Measurements from ENCODE around the gene SGMS1.

The SGMS1 gene

DNA sequence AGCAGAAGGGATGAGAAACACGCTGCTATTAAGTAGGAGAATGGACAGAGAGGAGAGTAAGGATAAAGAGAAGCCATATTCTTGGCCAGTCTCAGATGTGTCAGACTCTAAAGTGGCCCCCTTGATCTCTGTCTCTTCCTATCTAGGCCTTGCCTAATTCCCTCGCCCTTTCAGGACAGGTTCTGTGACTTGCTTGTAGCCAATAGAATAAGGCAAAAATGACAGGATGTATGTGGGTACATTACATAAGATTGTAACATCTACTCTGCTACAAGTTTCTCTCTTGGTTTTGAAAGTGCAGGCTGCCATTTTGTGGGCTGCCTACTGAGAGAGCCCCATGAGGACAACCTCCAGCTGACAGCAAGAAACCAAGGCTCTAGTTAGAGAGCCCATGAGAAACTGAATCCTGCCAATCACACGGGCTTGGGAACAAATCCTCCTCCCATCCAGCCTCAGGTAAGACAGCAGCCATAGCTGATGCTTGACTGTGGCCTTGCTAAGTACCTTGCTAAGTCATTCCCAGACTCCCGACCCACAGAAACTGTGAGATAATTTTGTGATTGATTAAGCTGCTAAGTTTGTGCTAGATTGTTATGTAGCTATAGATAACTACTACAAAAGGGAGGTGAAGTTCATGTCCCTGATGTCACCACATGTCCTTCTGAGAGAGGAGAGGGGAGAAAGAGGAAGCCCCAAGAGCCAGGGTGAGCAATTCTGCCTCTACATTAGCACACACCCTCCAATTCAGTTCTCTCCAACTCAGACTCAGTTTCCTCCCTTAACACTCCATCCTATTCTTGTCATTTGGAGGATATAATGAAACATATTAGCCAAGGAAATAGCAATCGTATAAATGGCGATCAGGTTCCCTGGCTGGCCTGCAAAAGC is 185.5 kb downstream of the SGMS1 start:
- TF ChIP-seq ESRRG (CRISPR knock-in tag; IDR thresholded peaks at IDR 0.05) (no peak), ZNF70 (CRISPR knock-in tag; IDR thresholded peaks at IDR 0.05) (no peak), GLIS3 (CRISPR knock-in tag; IDR thresholded peaks at IDR 0.05) (no peak), SNAI2 (CRISPR knock-in tag; IDR thresholded peaks at IDR 0.05) (no peak), PPARA (CRISPR knock-in tag; IDR thresholded peaks at IDR 0.05; ENCODE audit: borderline replicate concordance) (no peak), ZNF565 (CRISPR knock-in tag; conservative IDR thresholded peaks at IDR 0.05; ENCODE audit: low read depth) (no peak), TOX (CRISPR knock-in tag; IDR thresholded peaks at IDR 0.05; ENCODE audit: borderline replicate concordance) (no peak), ISL1 (CRISPR knock-in tag; IDR thresholded peaks at IDR 0.05) (no peak)
- TF ChIP-seq, protein P1, sequence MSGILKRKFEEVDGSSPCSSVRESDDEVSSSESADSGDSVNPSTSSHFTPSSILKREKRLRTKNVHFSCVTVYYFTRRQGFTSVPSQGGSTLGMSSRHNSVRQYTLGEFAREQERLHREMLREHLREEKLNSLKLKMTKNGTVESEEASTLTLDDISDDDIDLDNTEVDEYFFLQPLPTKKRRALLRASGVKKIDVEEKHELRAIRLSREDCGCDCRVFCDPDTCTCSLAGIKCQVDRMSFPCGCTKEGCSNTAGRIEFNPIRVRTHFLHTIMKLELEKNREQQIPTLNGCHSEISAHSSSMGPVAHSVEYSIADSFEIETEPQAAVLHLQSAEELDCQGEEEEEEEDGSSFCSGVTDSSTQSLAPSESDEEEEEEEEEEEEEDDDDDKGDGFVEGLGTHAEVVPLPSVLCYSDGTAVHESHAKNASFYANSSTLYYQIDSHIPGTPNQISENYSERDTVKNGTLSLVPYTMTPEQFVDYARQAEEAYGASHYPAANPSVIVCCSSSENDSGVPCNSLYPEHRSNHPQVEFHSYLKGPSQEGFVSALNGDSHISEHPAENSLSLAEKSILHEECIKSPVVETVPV (CRISPR knock-in tag; IDR thresholded peaks at IDR 0.05), result no peak
- TF ChIP-seq, protein P2, sequence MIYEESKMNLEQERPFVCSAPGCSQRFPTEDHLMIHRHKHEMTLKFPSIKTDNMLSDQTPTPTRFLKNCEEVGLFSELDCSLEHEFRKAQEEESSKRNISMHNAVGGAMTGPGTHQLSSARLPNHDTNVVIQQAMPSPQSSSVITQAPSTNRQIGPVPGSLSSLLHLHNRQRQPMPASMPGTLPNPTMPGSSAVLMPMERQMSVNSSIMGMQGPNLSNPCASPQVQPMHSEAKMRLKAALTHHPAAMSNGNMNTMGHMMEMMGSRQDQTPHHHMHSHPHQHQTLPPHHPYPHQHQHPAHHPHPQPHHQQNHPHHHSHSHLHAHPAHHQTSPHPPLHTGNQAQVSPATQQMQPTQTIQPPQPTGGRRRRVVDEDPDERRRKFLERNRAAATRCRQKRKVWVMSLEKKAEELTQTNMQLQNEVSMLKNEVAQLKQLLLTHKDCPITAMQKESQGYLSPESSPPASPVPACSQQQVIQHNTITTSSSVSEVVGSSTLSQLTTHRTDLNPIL (CRISPR knock-in tag; IDR thresholded peaks at IDR 0.05; ENCODE audit: low read depth), result no peak
- no peak for ATAC-seq

DNA sequence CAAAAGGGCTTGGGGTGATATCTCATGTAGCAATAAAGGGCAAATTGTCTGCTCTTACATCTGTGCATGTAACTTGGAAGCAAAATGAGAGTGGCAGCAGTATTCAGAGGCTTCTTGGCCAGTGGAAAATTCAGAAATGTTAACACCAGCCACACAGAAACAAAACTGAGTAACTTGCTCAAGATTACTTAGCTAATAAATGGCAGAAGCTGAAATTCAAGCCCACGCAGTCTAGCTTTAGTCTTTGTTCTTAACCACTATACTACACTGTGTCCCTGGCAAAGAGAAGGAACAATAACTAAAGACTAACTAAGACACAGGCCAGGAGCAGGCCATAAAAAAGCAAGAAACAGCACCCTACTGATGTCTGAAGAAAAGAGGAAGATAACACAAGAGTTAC is 186.5 kb downstream of the SGMS1 start:
- TF ChIP-seq ARNTL (CRISPR knock-in tag; IDR thresholded peaks at IDR 0.05; ENCODE audit: borderline replicate concordance, low read depth) (no peak), GLIS3 (CRISPR knock-in tag; IDR thresholded peaks at IDR 0.05) (no peak), ZFP3 (CRISPR knock-in tag; IDR thresholded peaks at IDR 0.05) (no peak), ESRRG (CRISPR knock-in tag; IDR thresholded peaks at IDR 0.05) (no peak), TCF4 (CRISPR knock-in tag; IDR thresholded peaks at IDR 0.05; ENCODE audit: borderline replicate concordance) (no peak), ZNF565 (CRISPR knock-in tag; conservative IDR thresholded peaks at IDR 0.05; ENCODE audit: low read depth) (no peak), ZFP30 (CRISPR knock-in tag; IDR thresholded peaks at IDR 0.05) (no peak), PPARA (CRISPR knock-in tag; IDR thresholded peaks at IDR 0.05; ENCODE audit: borderline replicate concordance) (no peak), RARB (CRISPR knock-in tag; IDR thresholded peaks at IDR 0.05) (no peak), ISL1 (CRISPR knock-in tag; IDR thresholded peaks at IDR 0.05) (no peak), ZNF8 (CRISPR knock-in tag; IDR thresholded peaks at IDR 0.05) (no peak), SNAI2 (CRISPR knock-in tag; IDR thresholded peaks at IDR 0.05) (no peak), ZC3H10 (CRISPR knock-in tag; IDR thresholded peaks at IDR 0.05) (no peak)
- TF ChIP-seq, protein P2 (CRISPR knock-in tag; IDR thresholded peaks at IDR 0.05; ENCODE audit: low read depth), result no peak
- TF ChIP-seq, protein P3, sequence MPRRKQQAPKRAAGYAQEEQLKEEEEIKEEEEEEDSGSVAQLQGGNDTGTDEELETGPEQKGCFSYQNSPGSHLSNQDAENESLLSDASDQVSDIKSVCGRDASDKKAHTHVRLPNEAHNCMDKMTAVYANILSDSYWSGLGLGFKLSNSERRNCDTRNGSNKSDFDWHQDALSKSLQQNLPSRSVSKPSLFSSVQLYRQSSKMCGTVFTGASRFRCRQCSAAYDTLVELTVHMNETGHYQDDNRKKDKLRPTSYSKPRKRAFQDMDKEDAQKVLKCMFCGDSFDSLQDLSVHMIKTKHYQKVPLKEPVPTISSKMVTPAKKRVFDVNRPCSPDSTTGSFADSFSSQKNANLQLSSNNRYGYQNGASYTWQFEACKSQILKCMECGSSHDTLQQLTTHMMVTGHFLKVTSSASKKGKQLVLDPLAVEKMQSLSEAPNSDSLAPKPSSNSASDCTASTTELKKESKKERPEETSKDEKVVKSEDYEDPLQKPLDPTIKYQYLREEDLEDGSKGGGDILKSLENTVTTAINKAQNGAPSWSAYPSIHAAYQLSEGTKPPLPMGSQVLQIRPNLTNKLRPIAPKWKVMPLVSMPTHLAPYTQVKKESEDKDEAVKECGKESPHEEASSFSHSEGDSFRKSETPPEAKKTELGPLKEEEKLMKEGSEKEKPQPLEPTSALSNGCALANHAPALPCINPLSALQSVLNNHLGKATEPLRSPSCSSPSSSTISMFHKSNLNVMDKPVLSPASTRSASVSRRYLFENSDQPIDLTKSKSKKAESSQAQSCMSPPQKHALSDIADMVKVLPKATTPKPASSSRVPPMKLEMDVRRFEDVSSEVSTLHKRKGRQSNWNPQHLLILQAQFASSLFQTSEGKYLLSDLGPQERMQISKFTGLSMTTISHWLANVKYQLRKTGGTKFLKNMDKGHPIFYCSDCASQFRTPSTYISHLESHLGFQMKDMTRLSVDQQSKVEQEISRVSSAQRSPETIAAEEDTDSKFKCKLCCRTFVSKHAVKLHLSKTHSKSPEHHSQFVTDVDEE (CRISPR knock-in tag; IDR thresholded peaks at IDR 0.05), result no peak
- TF ChIP-seq, protein P1 (CRISPR knock-in tag; IDR thresholded peaks at IDR 0.05), result no peak
- TF ChIP-seq, protein P4, sequence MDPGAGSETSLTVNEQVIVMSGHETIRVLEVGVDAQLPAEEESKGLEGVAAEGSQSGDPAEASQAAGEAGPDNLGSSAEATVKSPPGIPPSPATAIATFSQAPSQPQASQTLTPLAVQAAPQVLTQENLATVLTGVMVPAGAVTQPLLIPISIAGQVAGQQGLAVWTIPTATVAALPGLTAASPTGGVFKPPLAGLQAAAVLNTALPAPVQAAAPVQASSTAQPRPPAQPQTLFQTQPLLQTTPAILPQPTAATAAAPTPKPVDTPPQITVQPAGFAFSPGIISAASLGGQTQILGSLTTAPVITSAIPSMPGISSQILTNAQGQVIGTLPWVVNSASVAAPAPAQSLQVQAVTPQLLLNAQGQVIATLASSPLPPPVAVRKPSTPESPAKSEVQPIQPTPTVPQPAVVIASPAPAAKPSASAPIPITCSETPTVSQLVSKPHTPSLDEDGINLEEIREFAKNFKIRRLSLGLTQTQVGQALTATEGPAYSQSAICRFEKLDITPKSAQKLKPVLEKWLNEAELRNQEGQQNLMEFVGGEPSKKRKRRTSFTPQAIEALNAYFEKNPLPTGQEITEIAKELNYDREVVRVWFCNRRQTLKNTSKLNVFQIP (CRISPR knock-in tag; IDR thresholded peaks at IDR 0.05; ENCODE audit: borderline replicate concordance, low read depth), result no peak
- no peak for ATAC-seq

All from SK-N-SH treated with all-trans-retinoic acid at 6 μM for 48 hours (cell line).